Small intestine (tissue), 7 donors: ENCODE measurements around the gene C1orf105. TPM values are rescaled to one million over a fixed set of nuclear protein-coding genes. Genes with fewer than 3 reads are reported as not detected.
A peak's percentile ranks its signal among the peaks of the same experiment; 100 is the strongest.

Source experiments
- DNase-seq, 2 donors: peaks; one replicate each; pipeline versions ENCODE4 v3.0.0 to v3.0.0-alpha.2; 2013
- FAIRE-seq: peaks from 2 replicates; lab custom pipeline; 2012; peaks lifted over from hg19 to GRCh38; lab: Jason Lieb, UNC
- H3K27ac ChIP-seq, 3 donors: one replicate each; pipeline ENCODE4 v1.5.1; 2013; ENCODE audit warnings: low read length in 2 of 3, mild to moderate bottlenecking in 2 of 3, control low read depth in 1 of 3, inconsistent platforms in 1 of 3, low read depth in 1 of 3, moderate library complexity in 1 of 3
- H3K27me3 ChIP-seq, 3 donors: one replicate each; pipeline ENCODE4 v1.6.1; 2013; ENCODE audit warnings: low read length in 3 of 3, inconsistent platforms in 1 of 3; ENCODE audit not compliant: control insufficient read depth in 3 of 3, insufficient read depth in 3 of 3
- H3K36me3 ChIP-seq, 3 donors: one replicate each; pipeline ENCODE4 v1.6.1; 2013; ENCODE audit warnings: low read length in 3 of 3, inconsistent platforms in 1 of 3, low read depth in 1 of 3, mild to moderate bottlenecking in 1 of 3, moderate library complexity in 1 of 3; ENCODE audit not compliant: control insufficient read depth in 3 of 3, insufficient read depth in 2 of 3
- H3K4me1 ChIP-seq, 3 donors: one replicate each; pipeline ENCODE4 v1.6.1; 2013; ENCODE audit warnings: low read length in 2 of 3, inconsistent platforms in 1 of 3, low read depth in 1 of 3, mild to moderate bottlenecking in 1 of 3, moderate library complexity in 1 of 3; ENCODE audit not compliant: control insufficient read depth in 3 of 3, insufficient read depth in 2 of 3
- H3K4me3 ChIP-seq, 3 donors: one replicate each; pipeline ENCODE4 v1.5.1; 2013; ENCODE audit warnings: low read length in 3 of 3, control low read depth in 1 of 3, inconsistent platforms in 1 of 3, low read depth in 1 of 3, mild to moderate bottlenecking in 1 of 3, moderate library complexity in 1 of 3
- H3K9me3 ChIP-seq, 2 donors: one replicate each; pipeline ENCODE4 v1.6.1; 2013; ENCODE audit warnings: low read depth in 1 of 2, low read length in 1 of 2; ENCODE audit not compliant: control insufficient read depth in 2 of 2, insufficient read depth in 1 of 2
- WGBS, 3 donors: extraction: QIAGEN DNeasy Blood & Tissue Kit; methylation state at CpG; one replicate each; pipeline ENCODE4 v1.1.7; 2013; 5-methylcytosine and 5-hydroxymethylcytosine counted together
- polyA plus RNA-seq, 4 donors: library from polyadenylated mRNA; stranded (reverse) in 3 of 4; unstranded in 1 of 4; fragments of 200-250 nt in 3 of 4; fragments of 120-200 nt in 1 of 4; gene quantifications; one replicate each; pipeline versions ENCODE4 v1.2.1 to v1.2.3, GENCODE V29; 2013
- donor health status: healthy with polysubstance abuse.
- donor health status: control.
- donor health status: control.
- donor health status: Bipolar disorder and iron deficiency.
- donor health status: healthy.

The C1orf105 gene
- polyA plus RNA-seq, 4 donors: 0.10 to 1.1 (median 0.99) TPM; not detected in 1

DNA sequence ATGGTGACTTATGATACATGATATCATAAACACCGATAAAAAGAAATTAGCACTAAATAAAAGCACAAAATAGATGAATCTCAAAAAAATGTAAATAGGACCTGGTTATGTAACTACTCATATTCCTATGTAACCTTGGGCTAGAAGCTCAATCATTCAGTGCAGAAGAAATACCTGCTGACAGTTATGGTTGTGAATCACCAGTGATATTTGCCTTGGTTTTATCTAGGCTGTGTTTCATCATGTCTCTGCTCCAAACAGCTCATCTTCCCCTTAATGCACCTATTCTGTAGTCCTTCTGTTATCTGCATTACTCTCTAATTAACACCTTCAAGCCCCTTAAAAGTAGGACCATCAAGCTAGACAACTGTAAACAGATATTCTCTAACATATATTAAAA lies 39.7 kb downstream of the C1orf105 start:
- H3K9me3 ChIP-seq: no peaks in the 10 kb centered on the region
- 91 to 100% (median 95%) methylated on average over 1 of the region's 1 CpG for WGBS, 3 donors
- DNase-seq (no peak), FAIRE-seq (no peak)
- H3K27ac ChIP-seq: no peak overlapping the region
- no peak overlapping the region for H3K4me3 ChIP-seq
- H3K36me3 ChIP-seq: no peaks in the 10 kb centered on the region
- no peaks in the 10 kb centered on the region for H3K27me3 ChIP-seq
- peaks cover 0 to 14% (median 0%) of the 10 kb centered on the region in 3 donors for H3K4me1 ChIP-seq

GRCh38 chr1:172460887-172461315 lies 40.4 kb downstream of the C1orf105 start:
- WGBS, 3 donors: 75 to 100% (median 94%) methylated on average over 1 of the region's 1 CpG
- H3K4me1 ChIP-seq: peaks cover 0 to 8% (median 0%) of the 10 kb centered on the region in 3 donors
- DNase-seq: no peak
- no peaks in the 10 kb centered on the region for H3K9me3 ChIP-seq
- no peaks in the 10 kb centered on the region for H3K27me3 ChIP-seq
- no peak overlapping the region for H3K4me3 ChIP-seq
- no peaks in the 10 kb centered on the region for H3K36me3 ChIP-seq
- no peak for FAIRE-seq
- no peak overlapping the region for H3K27ac ChIP-seq

DNA sequence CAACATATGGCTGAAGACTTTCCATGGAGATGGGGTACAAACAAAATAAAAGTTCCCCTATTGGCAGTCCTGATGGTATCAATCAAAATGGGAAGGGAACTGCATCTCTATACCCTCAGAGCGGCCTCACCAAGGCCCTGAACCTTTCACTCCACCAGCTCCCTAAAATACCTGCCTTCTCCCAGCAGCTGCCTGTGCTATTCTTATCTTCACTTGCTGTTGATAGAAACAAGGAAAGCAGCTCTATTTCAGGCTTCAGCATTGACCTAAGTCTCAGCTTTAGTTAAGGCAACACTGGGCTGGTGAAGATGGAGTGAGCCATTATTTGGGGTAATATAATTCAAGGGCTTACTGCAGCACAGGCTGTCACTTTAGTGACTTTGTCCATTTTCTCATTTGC lies 45.1 kb downstream of the C1orf105 start:
- no peaks in the 10 kb centered on the region for H3K36me3 ChIP-seq
- H3K27me3 ChIP-seq: no peaks in the 10 kb centered on the region
- H3K4me1 ChIP-seq: peaks cover 0 to 14% (median 0%) of the 10 kb centered on the region in 3 donors
- WGBS, 3 donors: 80 to 100% (median 98%) methylated on average over 1 of the region's 1 CpG
- no peaks in the 10 kb centered on the region for H3K9me3 ChIP-seq
- FAIRE-seq (no peak), DNase-seq (no peak)
- H3K27ac ChIP-seq: no peak overlapping the region
- no peak overlapping the region for H3K4me3 ChIP-seq

DNA sequence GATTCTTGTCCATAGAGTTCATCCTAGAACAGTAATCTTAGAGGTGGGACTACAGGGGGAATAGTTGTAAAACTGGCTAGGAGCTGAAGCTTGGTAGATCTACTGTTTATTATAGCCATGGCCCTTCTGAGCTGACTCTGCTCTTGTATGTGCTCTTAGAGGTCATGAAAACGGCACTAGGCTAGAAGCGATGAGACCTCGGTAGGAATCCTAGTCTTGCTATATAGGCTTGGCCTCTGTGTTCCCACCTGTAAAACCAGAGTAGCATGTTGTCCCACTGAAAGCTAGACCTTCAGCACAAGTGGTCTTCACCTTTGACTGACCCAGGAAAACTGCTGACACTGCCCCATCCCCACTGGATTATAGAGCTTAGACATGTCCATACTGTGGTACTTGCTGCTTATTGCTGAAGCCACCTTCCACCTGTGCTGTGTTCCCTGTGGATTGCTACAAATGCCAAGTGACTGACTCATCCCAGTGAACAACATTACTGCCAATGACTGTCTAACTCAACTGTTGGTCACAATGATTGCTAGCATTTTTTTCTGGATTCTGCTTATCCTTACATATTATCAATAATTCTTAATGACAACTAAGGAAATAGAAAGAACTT lies 46.4 kb downstream of the C1orf105 start:
- WGBS, 3 donors: 92 to 96% (median 95%) methylated on average over 3 of the region's 3 CpGs
- peaks cover 0 to 14% (median 0%) of the 10 kb centered on the region in 3 donors for H3K4me1 ChIP-seq
- no peak for FAIRE-seq
- no peaks in the 10 kb centered on the region for H3K36me3 ChIP-seq
- peak; percentile 52 to 55 for DNase-seq
- no peaks in the 10 kb centered on the region for H3K9me3 ChIP-seq
- no peaks in the 10 kb centered on the region for H3K27me3 ChIP-seq
- H3K27ac ChIP-seq: peak overlapping the region in 2 of 3 donors; percentile 41 to 78
- no peak overlapping the region for H3K4me3 ChIP-seq

GRCh38 chr1:172467446-172467845 lies 47.0 kb downstream of the C1orf105 start:
- Histone ChIP-seq H3K27ac (peak overlapping the region in 2 of 3 donors; percentile 41 to 78), H3K9me3 (no peaks in the 10 kb centered on the region), H3K27me3 (no peaks in the 10 kb centered on the region), H3K4me3 (no peak overlapping the region), H3K4me1 (peaks cover 0 to 14% (median 0%) of the 10 kb centered on the region in 3 donors), H3K36me3 (no peaks in the 10 kb centered on the region)
- FAIRE-seq (no peak), DNase-seq (peak; percentile 59 to 69)
- 34 to 57% (median 45%) methylated on average over 3 of the region's 3 CpGs for WGBS, 3 donors

DNA sequence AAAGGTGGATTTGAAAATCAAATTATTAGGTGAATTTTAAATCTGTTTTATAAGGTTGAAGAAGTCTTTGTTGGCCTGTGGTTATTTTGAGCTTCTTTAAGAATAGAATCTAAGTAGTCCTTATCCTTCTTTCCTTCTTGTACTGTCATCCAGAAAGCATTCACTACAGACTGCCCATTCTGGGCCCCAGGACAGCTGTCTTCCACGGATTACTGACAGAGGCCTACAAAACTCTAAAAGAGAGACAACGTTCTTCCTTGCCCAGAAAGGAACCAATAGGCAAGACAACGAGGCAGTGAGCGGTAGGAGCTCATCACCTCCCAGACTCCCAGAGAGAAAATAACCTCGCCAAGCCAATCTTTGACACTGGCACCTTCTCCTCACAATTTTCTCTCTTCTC lies 47.8 kb downstream of the C1orf105 start:
- Histone ChIP-seq H3K9me3 (no peaks in the 10 kb centered on the region), H3K27me3 (no peaks in the 10 kb centered on the region), H3K4me3 (no peak overlapping the region), H3K4me1 (peaks cover 0 to 14% (median 0%) of the 10 kb centered on the region in 3 donors), H3K27ac (no peak overlapping the region), H3K36me3 (no peaks in the 10 kb centered on the region)
- WGBS, 3 donors: 85 to 92% (median 90%) methylated on average over 5 of the region's 5 CpGs
- DNase-seq (no peak), FAIRE-seq (no peak)

DNA sequence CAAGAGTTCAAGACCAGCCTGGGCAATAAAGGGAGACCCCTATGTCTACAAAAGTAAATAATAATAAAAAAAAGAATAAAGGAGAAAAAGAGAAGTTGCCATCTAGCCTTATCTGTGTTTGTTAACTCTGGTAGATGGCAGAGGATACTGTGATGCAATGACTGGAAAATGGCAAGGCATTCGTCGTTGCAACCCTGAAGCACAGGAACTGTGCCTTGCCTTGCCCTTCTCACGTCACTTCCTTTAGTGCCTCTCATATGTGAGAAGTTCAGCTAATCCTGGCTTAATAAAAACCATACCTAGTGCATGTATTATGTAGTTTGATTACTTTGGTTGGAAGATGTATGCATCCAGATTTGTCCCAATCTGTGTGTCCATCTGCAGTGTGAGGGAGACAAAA lies 49.2 kb downstream of the C1orf105 start:
- no peaks in the 10 kb centered on the region for H3K36me3 ChIP-seq
- WGBS, 3 donors: 80 to 92% (median 86%) methylated on average over 3 of the region's 3 CpGs
- peaks cover 0 to 14% (median 0%) of the 10 kb centered on the region in 3 donors for H3K4me1 ChIP-seq
- no peaks in the 10 kb centered on the region for H3K27me3 ChIP-seq
- no peak overlapping the region for H3K27ac ChIP-seq
- FAIRE-seq (no peak), DNase-seq (no peak)
- no peak overlapping the region for H3K4me3 ChIP-seq
- no peaks in the 10 kb centered on the region for H3K9me3 ChIP-seq

- peak in 1 of 2 donors; percentile 68 for DNase-seq
- H3K4me3 ChIP-seq: no peak overlapping the region
- no peaks in the 10 kb centered on the region for H3K36me3 ChIP-seq
- H3K4me1 ChIP-seq: peaks cover 0 to 14% (median 0%) of the 10 kb centered on the region in 3 donors
- H3K27ac ChIP-seq: no peak overlapping the region
- WGBS, 3 donors: 36 to 67% (median 58%) methylated on average over 2 of the region's 2 CpGs
- H3K9me3 ChIP-seq: no peaks in the 10 kb centered on the region
- H3K27me3 ChIP-seq: no peaks in the 10 kb centered on the region
- no peak for FAIRE-seq
Measured at GRCh38 chr1:172470149-172470548, 49.7 kb downstream of the C1orf105 start.
